OCI-LY7 (cell line): Measurements from ENCODE around the gene CDY2B.
"Not testable (repeated sequence)": the region's sequence is repeated elsewhere in the genome, so short reads cannot be mapped to it uniquely, and the experiment has no call there.

Experiments used
- EZH2phosphoT487 ChIP-seq: fragments of 200-600 bp; sonication (generic); IDR thresholded peaks from 2 replicates; pipeline ENCODE4 v1.6.1; 2018; ENCODE audit warnings: low read depth, borderline replicate concordance, mild to moderate bottlenecking, mixed run types, antibody characterized with exemption, low read length, moderate library complexity, mixed read lengths
- TF ChIP-seq, protein P1 (sequence below): fragments of 200-600 bp; sonication (generic); conservative IDR thresholded peaks from 2 replicates; pipeline ENCODE4 v1.5.1; 2014; ENCODE audit warnings: mild to moderate bottlenecking, antibody characterized with exemption, low read length, moderate library complexity, mixed read lengths

DNA sequence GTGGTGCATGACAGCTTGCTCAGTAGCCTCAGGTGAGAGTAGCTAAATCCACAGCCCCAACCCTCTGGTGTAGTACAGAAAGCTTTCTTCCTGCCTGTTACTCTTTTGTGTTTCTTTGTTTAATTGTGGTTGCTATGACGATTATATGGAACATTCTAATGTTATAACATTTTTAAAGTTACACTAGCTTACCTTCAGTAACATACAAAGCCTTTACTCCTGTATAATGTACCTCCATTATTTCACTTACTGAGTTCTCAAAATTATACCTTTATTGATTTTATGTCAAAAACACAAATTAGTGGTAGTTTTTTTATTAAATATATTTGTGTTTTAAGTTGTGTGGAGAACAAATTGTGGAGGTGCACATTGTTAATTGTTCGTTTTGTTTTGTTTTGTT lies at the start of gene CDY2B:
- TF ChIP-seq, protein P1, sequence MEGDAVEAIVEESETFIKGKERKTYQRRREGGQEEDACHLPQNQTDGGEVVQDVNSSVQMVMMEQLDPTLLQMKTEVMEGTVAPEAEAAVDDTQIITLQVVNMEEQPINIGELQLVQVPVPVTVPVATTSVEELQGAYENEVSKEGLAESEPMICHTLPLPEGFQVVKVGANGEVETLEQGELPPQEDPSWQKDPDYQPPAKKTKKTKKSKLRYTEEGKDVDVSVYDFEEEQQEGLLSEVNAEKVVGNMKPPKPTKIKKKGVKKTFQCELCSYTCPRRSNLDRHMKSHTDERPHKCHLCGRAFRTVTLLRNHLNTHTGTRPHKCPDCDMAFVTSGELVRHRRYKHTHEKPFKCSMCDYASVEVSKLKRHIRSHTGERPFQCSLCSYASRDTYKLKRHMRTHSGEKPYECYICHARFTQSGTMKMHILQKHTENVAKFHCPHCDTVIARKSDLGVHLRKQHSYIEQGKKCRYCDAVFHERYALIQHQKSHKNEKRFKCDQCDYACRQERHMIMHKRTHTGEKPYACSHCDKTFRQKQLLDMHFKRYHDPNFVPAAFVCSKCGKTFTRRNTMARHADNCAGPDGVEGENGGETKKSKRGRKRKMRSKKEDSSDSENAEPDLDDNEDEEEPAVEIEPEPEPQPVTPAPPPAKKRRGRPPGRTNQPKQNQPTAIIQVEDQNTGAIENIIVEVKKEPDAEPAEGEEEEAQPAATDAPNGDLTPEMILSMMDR, result not testable (repeated sequence)
- not testable (repeated sequence) for TF ChIP-seq EZH2phosphoT487
